ENCODE measurements around the gene TMTC1. TPM values are rescaled to one million over a fixed set of nuclear protein-coding genes. Genes with fewer than 3 reads are reported as not detected.

Gene TMTC1
- total RNA-seq, 2 donors from 2014 or later, result 0.22 to 0.51 TPM

- Mint-ChIP-seq H3K9me3 (peaks cover 0 to 2% of the 10 kb centered on the region in 2 donors), H3K27ac (no peak overlapping the region), H3K27me3 (ENCODE audit: low read depth) (no peaks in the 10 kb centered on the region), H3K36me3 (ENCODE audit: insufficient read depth in 2 of 2) (no peaks in the 10 kb centered on the region), H3K4me1 (ENCODE audit: low read depth) (no peaks in the 10 kb centered on the region), H3K4me3 (no peak overlapping the region)
- DNase-seq (no peak), ATAC-seq (replicated peaks in 1 of 2) (no peak)
Measured at GRCh38 chr12:29691161-29691854, 92.4 kb downstream of the TMTC1 start.

- H3K36me3 Mint-ChIP-seq (ENCODE audit: insufficient read depth in 2 of 2), result no peaks in the 10 kb centered on the region
- H3K4me3 Mint-ChIP-seq, result no peak overlapping the region
- H3K27ac Mint-ChIP-seq, result no peak overlapping the region
- H3K4me1 Mint-ChIP-seq (ENCODE audit: low read depth), result no peaks in the 10 kb centered on the region
- peaks cover 0 to 2% of the 10 kb centered on the region in 2 donors for H3K9me3 Mint-ChIP-seq
- no peaks in the 10 kb centered on the region for H3K27me3 Mint-ChIP-seq (ENCODE audit: low read depth)
- no peak for ATAC-seq (replicated peaks in 1 of 2)
- DNase-seq, result no peak
Measured at GRCh38 chr12:29690728-29691127, 93.0 kb downstream of the TMTC1 start.

GRCh38 chr12:29688914-29689313 is 94.8 kb downstream of the TMTC1 start:
- no peak for DNase-seq
- no peak for ATAC-seq (replicated peaks in 1 of 2)
- H3K27ac Mint-ChIP-seq, result no peak overlapping the region
- H3K36me3 Mint-ChIP-seq (ENCODE audit: insufficient read depth in 2 of 2), result no peaks in the 10 kb centered on the region
- peaks cover 0 to 2% of the 10 kb centered on the region in 2 donors for H3K9me3 Mint-ChIP-seq
- no peaks in the 10 kb centered on the region for H3K27me3 Mint-ChIP-seq (ENCODE audit: low read depth)
- H3K4me1 Mint-ChIP-seq (ENCODE audit: low read depth), result no peaks in the 10 kb centered on the region
- no peak overlapping the region for H3K4me3 Mint-ChIP-seq

- Mint-ChIP-seq H3K4me1 (ENCODE audit: low read depth) (no peaks in the 10 kb centered on the region), H3K9me3 (no peaks in the 10 kb centered on the region), H3K27me3 (ENCODE audit: low read depth) (no peaks in the 10 kb centered on the region), H3K36me3 (ENCODE audit: insufficient read depth in 2 of 2) (no peaks in the 10 kb centered on the region), H3K4me3 (no peak overlapping the region), H3K27ac (no peak overlapping the region)
- ATAC-seq (replicated peaks in 1 of 2), result no peak
- no peak for DNase-seq
Measured at GRCh38 chr12:29682088-29682487, 101.7 kb downstream of the TMTC1 start.

GRCh38 chr12:29681370-29681769 is 102.4 kb downstream of the TMTC1 start:
- Mint-ChIP-seq H3K4me1 (ENCODE audit: low read depth) (no peaks in the 10 kb centered on the region), H3K27me3 (ENCODE audit: low read depth) (no peaks in the 10 kb centered on the region), H3K9me3 (no peaks in the 10 kb centered on the region), H3K36me3 (ENCODE audit: insufficient read depth in 2 of 2) (no peaks in the 10 kb centered on the region), H3K4me3 (no peak overlapping the region), H3K27ac (no peak overlapping the region)
- ATAC-seq (replicated peaks in 1 of 2) (no peak), DNase-seq (no peak)

- no peak overlapping the region for H3K27ac Mint-ChIP-seq
- no peaks in the 10 kb centered on the region for H3K36me3 Mint-ChIP-seq (ENCODE audit: insufficient read depth in 2 of 2)
- ATAC-seq (replicated peaks in 1 of 2), result no peak
- DNase-seq, result no peak
- no peaks in the 10 kb centered on the region for H3K4me1 Mint-ChIP-seq (ENCODE audit: low read depth)
- no peaks in the 10 kb centered on the region for H3K9me3 Mint-ChIP-seq
- H3K4me3 Mint-ChIP-seq, result no peak overlapping the region
- H3K27me3 Mint-ChIP-seq (ENCODE audit: low read depth), result no peaks in the 10 kb centered on the region
Measured at GRCh38 chr12:29676676-29677075, 107.1 kb downstream of the TMTC1 start.

GRCh38 chr12:29674463-29674862 is 109.3 kb downstream of the TMTC1 start:
- Mint-ChIP-seq H3K36me3 (ENCODE audit: insufficient read depth in 2 of 2) (no peaks in the 10 kb centered on the region), H3K27me3 (ENCODE audit: low read depth) (no peaks in the 10 kb centered on the region), H3K9me3 (no peaks in the 10 kb centered on the region), H3K4me3 (no peak overlapping the region), H3K27ac (no peak overlapping the region), H3K4me1 (ENCODE audit: low read depth) (no peaks in the 10 kb centered on the region)
- no peak for ATAC-seq (replicated peaks in 1 of 2)
- DNase-seq, result no peak

GRCh38 chr12:29673346-29673745 is 110.4 kb downstream of the TMTC1 start:
- Mint-ChIP-seq H3K4me1 (ENCODE audit: low read depth) (no peaks in the 10 kb centered on the region), H3K9me3 (no peaks in the 10 kb centered on the region), H3K36me3 (ENCODE audit: insufficient read depth in 2 of 2) (no peaks in the 10 kb centered on the region), H3K4me3 (no peak overlapping the region), H3K27me3 (ENCODE audit: low read depth) (no peaks in the 10 kb centered on the region), H3K27ac (no peak overlapping the region)
- DNase-seq (no peak), ATAC-seq (replicated peaks in 1 of 2) (no peak)

- ATAC-seq (replicated peaks in 1 of 2), result no peak
- no peaks in the 10 kb centered on the region for H3K4me1 Mint-ChIP-seq (ENCODE audit: low read depth)
- H3K27ac Mint-ChIP-seq, result no peak overlapping the region
- no peaks in the 10 kb centered on the region for H3K36me3 Mint-ChIP-seq (ENCODE audit: insufficient read depth in 2 of 2)
- H3K9me3 Mint-ChIP-seq, result no peaks in the 10 kb centered on the region
- DNase-seq, result no peak
- H3K4me3 Mint-ChIP-seq, result no peak overlapping the region
- H3K27me3 Mint-ChIP-seq (ENCODE audit: low read depth), result no peaks in the 10 kb centered on the region
Measured at GRCh38 chr12:29672580-29672979, 111.2 kb downstream of the TMTC1 start.

- no peaks in the 10 kb centered on the region for H3K27me3 Mint-ChIP-seq (ENCODE audit: low read depth)
- H3K4me1 Mint-ChIP-seq (ENCODE audit: low read depth), result no peaks in the 10 kb centered on the region
- DNase-seq (no peak), ATAC-seq (replicated peaks in 1 of 2) (no peak)
- no peak overlapping the region for H3K4me3 Mint-ChIP-seq
- no peaks in the 10 kb centered on the region for H3K9me3 Mint-ChIP-seq
- no peak overlapping the region for H3K27ac Mint-ChIP-seq
- no peaks in the 10 kb centered on the region for H3K36me3 Mint-ChIP-seq (ENCODE audit: insufficient read depth in 2 of 2)
Measured at GRCh38 chr12:29671742-29672141, 112.0 kb downstream of the TMTC1 start.

GRCh38 chr12:29667011-29667410 is 116.7 kb downstream of the TMTC1 start:
- H3K27me3 Mint-ChIP-seq (ENCODE audit: low read depth), result no peaks in the 10 kb centered on the region
- H3K4me3 Mint-ChIP-seq, result no peak overlapping the region
- ATAC-seq (replicated peaks in 1 of 2) (no peak), DNase-seq (no peak)
- H3K9me3 Mint-ChIP-seq, result no peaks in the 10 kb centered on the region
- no peak overlapping the region for H3K27ac Mint-ChIP-seq
- H3K36me3 Mint-ChIP-seq (ENCODE audit: insufficient read depth in 2 of 2), result no peaks in the 10 kb centered on the region
- no peaks in the 10 kb centered on the region for H3K4me1 Mint-ChIP-seq (ENCODE audit: low read depth)

- no peaks in the 10 kb centered on the region for H3K9me3 Mint-ChIP-seq
- no peaks in the 10 kb centered on the region for H3K4me1 Mint-ChIP-seq (ENCODE audit: low read depth)
- DNase-seq (no peak), ATAC-seq (replicated peaks in 1 of 2) (no peak)
- H3K27ac Mint-ChIP-seq, result no peak overlapping the region
- no peaks in the 10 kb centered on the region for H3K36me3 Mint-ChIP-seq (ENCODE audit: insufficient read depth in 2 of 2)
- H3K4me3 Mint-ChIP-seq, result no peak overlapping the region
- no peaks in the 10 kb centered on the region for H3K27me3 Mint-ChIP-seq (ENCODE audit: low read depth)
Measured at GRCh38 chr12:29665107-29665506, 118.6 kb downstream of the TMTC1 start.

GRCh38 chr12:29662734-29663323 is 120.9 kb downstream of the TMTC1 start:
- no peaks in the 10 kb centered on the region for H3K27me3 Mint-ChIP-seq (ENCODE audit: low read depth)
- no peak overlapping the region for H3K27ac Mint-ChIP-seq
- no peaks in the 10 kb centered on the region for H3K36me3 Mint-ChIP-seq (ENCODE audit: insufficient read depth in 2 of 2)
- DNase-seq, result no peak
- H3K4me1 Mint-ChIP-seq (ENCODE audit: low read depth), result no peaks in the 10 kb centered on the region
- no peak overlapping the region for H3K4me3 Mint-ChIP-seq
- H3K9me3 Mint-ChIP-seq, result no peaks in the 10 kb centered on the region
- ATAC-seq (replicated peaks in 1 of 2), result no peak

- no peak for DNase-seq
- Mint-ChIP-seq H3K27me3 (ENCODE audit: low read depth) (no peaks in the 10 kb centered on the region), H3K27ac (no peak overlapping the region), H3K9me3 (no peaks in the 10 kb centered on the region), H3K4me3 (no peak overlapping the region), H3K4me1 (ENCODE audit: low read depth) (no peaks in the 10 kb centered on the region), H3K36me3 (ENCODE audit: insufficient read depth in 2 of 2) (no peaks in the 10 kb centered on the region)
- no peak for ATAC-seq (replicated peaks in 1 of 2)
Measured at GRCh38 chr12:29660847-29661246, 122.9 kb downstream of the TMTC1 start.

Data from activated T-cell treated with anti-CD3 and anti-CD28 coated beads, Interleukin-2, amount 50 U/mL, for 72 hours (primary cell).